Measurements from ENCODE around the gene NEAT1. TPM values are rescaled to one million over a fixed set of nuclear protein-coding genes. Genes with fewer than 3 reads are reported as not detected.

The NEAT1 gene
- total RNA-seq, 4 donors from 2014 or later = 21.0 to 341 (median 183) TPM

GRCh38 chr11:65393513-65394079 is 29.0 kb upstream of the NEAT1 start:
- Histone ChIP-seq H3K27ac (no peak overlapping the region), H3K36me3 (peaks cover 0 to 82% of the 10 kb centered on the region in 2 donors), H3K4me3 (no peak overlapping the region), H3K9me3 (no peaks in the 10 kb centered on the region), H3K4me1 (peaks cover 0 to 45% (median 14%) of the 10 kb centered on the region in 3 donors), H3K27me3 (no peaks in the 10 kb centered on the region)
- WGBS, 2 donors (ENCODE audit: low coverage in 1 of 2) = 80% methylated on average over 4 of the region's 17 CpGs; no CpG with 5 or more reads in 1 of the 2 donors
- no peak for ATAC-seq
- no peak for TF ChIP-seq POLR2A (IDR thresholded peaks at IDR 0.05)
- TF ChIP-seq POLR2AphosphoS5 (IDR thresholded peaks at IDR 0.05) = no peak
- TF ChIP-seq EP300 (IDR thresholded peaks at IDR 0.05) = no peak
- TF ChIP-seq, protein P1, sequence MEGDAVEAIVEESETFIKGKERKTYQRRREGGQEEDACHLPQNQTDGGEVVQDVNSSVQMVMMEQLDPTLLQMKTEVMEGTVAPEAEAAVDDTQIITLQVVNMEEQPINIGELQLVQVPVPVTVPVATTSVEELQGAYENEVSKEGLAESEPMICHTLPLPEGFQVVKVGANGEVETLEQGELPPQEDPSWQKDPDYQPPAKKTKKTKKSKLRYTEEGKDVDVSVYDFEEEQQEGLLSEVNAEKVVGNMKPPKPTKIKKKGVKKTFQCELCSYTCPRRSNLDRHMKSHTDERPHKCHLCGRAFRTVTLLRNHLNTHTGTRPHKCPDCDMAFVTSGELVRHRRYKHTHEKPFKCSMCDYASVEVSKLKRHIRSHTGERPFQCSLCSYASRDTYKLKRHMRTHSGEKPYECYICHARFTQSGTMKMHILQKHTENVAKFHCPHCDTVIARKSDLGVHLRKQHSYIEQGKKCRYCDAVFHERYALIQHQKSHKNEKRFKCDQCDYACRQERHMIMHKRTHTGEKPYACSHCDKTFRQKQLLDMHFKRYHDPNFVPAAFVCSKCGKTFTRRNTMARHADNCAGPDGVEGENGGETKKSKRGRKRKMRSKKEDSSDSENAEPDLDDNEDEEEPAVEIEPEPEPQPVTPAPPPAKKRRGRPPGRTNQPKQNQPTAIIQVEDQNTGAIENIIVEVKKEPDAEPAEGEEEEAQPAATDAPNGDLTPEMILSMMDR (IDR thresholded peaks at IDR 0.05) = no peak

DNA sequence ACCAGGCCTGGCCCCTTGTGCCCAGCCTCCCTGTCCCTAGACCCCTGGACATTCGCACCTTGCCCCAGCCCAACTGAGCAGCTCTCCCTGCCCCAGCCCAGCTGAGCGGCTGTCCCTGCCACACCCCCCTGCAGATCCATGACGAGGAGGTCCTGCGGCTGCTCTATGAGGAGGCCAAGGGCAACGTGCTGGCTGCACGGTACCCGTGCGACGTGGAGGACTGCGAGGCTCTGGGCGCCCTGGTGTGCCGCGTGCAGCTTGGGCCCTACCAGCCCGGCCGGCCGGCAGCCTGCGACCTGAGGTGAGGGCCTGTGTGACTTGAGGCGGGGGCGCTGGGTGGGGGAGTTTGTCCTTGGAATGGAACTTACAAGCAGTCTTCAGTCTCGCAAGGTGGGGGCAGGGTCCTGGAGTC is 28.5 kb upstream of the NEAT1 start:
- 86% methylated on average over 6 of the region's 20 CpGs; no CpG with 5 or more reads in 1 of the 2 donors for WGBS, 2 donors (ENCODE audit: low coverage in 1 of 2)
- ATAC-seq = no peak
- no peak for TF ChIP-seq EP300 (IDR thresholded peaks at IDR 0.05)
- TF ChIP-seq, protein P1 (IDR thresholded peaks at IDR 0.05) = no peak
- TF ChIP-seq POLR2A (IDR thresholded peaks at IDR 0.05) = no peak
- H3K27ac ChIP-seq = no peak overlapping the region
- H3K9me3 ChIP-seq = no peaks in the 10 kb centered on the region
- no peaks in the 10 kb centered on the region for H3K27me3 ChIP-seq
- H3K4me1 ChIP-seq = peaks cover 0 to 39% (median 12%) of the 10 kb centered on the region in 3 donors
- H3K36me3 ChIP-seq = peaks cover 0 to 84% of the 10 kb centered on the region in 2 donors
- H3K4me3 ChIP-seq = no peak overlapping the region

DNA sequence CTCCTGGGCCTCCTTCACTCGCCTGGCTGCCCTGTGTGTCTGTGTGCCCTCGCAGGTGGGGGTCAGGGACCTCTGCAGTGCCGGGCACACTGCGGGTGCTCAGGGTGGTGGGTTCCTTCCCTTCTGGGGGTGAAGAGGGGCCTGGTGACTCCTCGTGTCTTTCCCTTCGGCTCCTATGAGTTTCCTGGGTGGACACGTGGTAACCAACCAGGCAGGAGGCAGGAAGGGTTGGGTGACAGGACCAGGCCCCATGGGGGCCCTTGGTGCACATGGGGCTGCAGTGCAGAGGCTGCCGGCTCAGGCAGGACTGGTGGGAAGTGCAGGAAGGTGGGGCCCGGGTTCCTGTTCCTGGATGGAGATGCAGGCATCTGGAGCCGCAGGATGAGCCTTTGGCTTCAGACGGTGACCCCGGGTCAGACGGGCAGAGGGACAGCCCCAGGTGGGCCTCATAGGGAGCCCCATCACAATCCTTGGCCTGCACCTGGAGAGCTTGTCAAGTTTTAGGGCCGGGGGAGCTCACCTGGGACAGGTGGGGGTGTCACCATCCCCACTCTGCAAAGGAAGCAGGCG is 26.6 kb upstream of the NEAT1 start:
- Histone ChIP-seq H3K9me3 (no peaks in the 10 kb centered on the region), H3K4me3 (no peak overlapping the region), H3K27ac (no peak overlapping the region), H3K4me1 (peaks cover 0 to 20% (median 0%) of the 10 kb centered on the region in 3 donors), H3K36me3 (peaks cover 0 to 94% of the 10 kb centered on the region in 2 donors), H3K27me3 (no peaks in the 10 kb centered on the region)
- no peak for TF ChIP-seq EP300 (IDR thresholded peaks at IDR 0.05)
- TF ChIP-seq POLR2AphosphoS5 (IDR thresholded peaks at IDR 0.05) = no peak
- no peak for TF ChIP-seq POLR2A (IDR thresholded peaks at IDR 0.05)
- TF ChIP-seq, protein P1 (IDR thresholded peaks at IDR 0.05) = no peak
- no peak for ATAC-seq
- WGBS, 2 donors (ENCODE audit: low coverage in 1 of 2) = 92% methylated on average over 2 of the region's 15 CpGs; no CpG with 5 or more reads in 1 of the 2 donors

DNA sequence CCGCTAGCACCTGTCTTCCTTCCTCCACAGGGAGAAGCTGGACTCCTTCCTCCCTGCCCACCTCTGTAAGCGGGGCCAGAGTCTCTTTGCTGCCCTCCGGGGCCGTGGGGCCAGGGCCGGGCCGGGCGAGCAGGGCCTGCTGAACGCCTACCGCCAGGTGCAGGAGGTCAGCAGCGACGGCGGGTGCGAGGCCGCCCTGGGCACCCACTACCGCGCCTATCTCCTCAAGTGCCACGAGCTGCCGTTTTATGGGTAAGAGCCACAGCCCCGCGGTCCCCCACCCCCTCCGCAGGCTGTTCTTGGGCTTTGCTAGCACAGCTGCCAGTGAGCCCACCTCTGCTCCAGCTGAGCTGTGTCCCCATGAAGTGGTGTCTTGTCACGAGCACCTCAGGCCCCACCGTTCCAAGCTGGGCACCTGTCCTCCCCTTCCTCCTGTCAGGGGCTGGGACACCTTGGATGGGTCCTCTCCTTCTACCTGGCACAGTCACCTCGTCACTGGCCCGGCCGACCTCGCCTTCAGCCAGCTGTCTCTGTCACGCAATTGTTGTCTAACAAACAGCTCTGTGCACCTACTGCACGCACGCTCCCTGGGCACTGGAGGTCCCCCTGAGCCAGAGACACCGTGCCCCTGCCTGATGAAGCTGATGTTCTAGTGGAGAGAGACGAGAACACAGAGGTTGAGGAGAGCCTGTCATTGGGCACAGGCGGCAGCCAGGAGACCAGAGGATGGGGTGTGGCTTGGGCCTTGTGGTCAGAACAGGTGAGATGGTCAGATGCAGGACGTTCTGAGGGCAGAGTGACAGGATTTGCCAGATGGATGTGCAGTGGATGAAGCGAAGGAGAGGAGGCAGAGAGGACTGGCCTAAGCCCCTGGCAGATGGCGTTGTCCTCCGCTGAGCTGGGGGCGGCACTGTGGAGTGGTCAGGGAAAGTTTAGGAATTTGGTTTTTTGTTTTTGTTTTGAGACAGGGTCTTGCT is 25.5 kb upstream of the NEAT1 start:
- WGBS, 2 donors (ENCODE audit: low coverage in 1 of 2) = 80% methylated on average over 6 of the region's 38 CpGs; no CpG with 5 or more reads in 1 of the 2 donors
- H3K36me3 ChIP-seq = peaks cover 0 to 99% of the 10 kb centered on the region in 2 donors
- H3K4me3 ChIP-seq = no peak overlapping the region
- no peak for TF ChIP-seq POLR2AphosphoS5 (IDR thresholded peaks at IDR 0.05)
- no peak for TF ChIP-seq EP300 (IDR thresholded peaks at IDR 0.05)
- no peak for TF ChIP-seq POLR2A (IDR thresholded peaks at IDR 0.05)
- TF ChIP-seq, protein P1 (IDR thresholded peaks at IDR 0.05) = no peak
- H3K9me3 ChIP-seq = no peaks in the 10 kb centered on the region
- H3K27me3 ChIP-seq = no peaks in the 10 kb centered on the region
- ATAC-seq = no peak
- H3K27ac ChIP-seq = no peak overlapping the region
- H3K4me1 ChIP-seq = peaks cover 0 to 10% (median 0%) of the 10 kb centered on the region in 3 donors

Measured in gastroesophageal sphincter (tissue), 4 donors.